ENCODE results near the gene ABHD17A.

Gene ABHD17A

GRCh38 chr19:1885398-1886119 lies at the start of gene ABHD17A:
TSS of gene ABHD17A (minus strand) at chr19:1885496. CDS start at chr19:1881566, 3,930 bp downstream.
- peak; percentile 79 for DNase-seq (ENCODE audit: low spot score)

GRCh38 chr19:1933942-1934341 lies 48.6 kb upstream of the ABHD17A start:
- DNase-seq (ENCODE audit: low spot score), result no peak

- no peak for DNase-seq (ENCODE audit: low spot score)
These were observed 47.9 kb upstream of the ABHD17A start for GRCh38 chr19:1933244-1933643.

- no peak for DNase-seq (ENCODE audit: low spot score)
These were observed 47.1 kb upstream of the ABHD17A start for GRCh38 chr19:1932395-1932794.

- no peak for DNase-seq (ENCODE audit: low spot score)
These were observed 46.1 kb upstream of the ABHD17A start for GRCh38 chr19:1931445-1931844.

GRCh38 chr19:1929021-1929742 lies 43.9 kb upstream of the ABHD17A start:
- peak; percentile 57 for DNase-seq (ENCODE audit: low spot score)

GRCh38 chr19:1925544-1925943 lies 40.2 kb upstream of the ABHD17A start:
- no peak for DNase-seq (ENCODE audit: low spot score)

GRCh38 chr19:1924320-1924961 lies 39.1 kb upstream of the ABHD17A start:
- DNase-seq (ENCODE audit: low spot score), result no peak

- no peak for DNase-seq (ENCODE audit: low spot score)
These were observed 38.0 kb upstream of the ABHD17A start for GRCh38 chr19:1923319-1923718.

GRCh38 chr19:1922803-1923202 lies 37.5 kb upstream of the ABHD17A start:
- DNase-seq (ENCODE audit: low spot score), result no peak

GRCh38 chr19:1921825-1922224 lies 36.5 kb upstream of the ABHD17A start:
- no peak for DNase-seq (ENCODE audit: low spot score)

GRCh38 chr19:1921326-1921725 lies 36.0 kb upstream of the ABHD17A start:
- no peak for DNase-seq (ENCODE audit: low spot score)

- no peak for DNase-seq (ENCODE audit: low spot score)
These were observed 35.3 kb upstream of the ABHD17A start for GRCh38 chr19:1920644-1921043.

- no peak for DNase-seq (ENCODE audit: low spot score)
These were observed 33.7 kb upstream of the ABHD17A start for GRCh38 chr19:1918975-1919374.

GRCh38 chr19:1917926-1918325 lies 32.6 kb upstream of the ABHD17A start:
- DNase-seq (ENCODE audit: low spot score), result no peak

GRCh38 chr19:1917146-1917545 lies 31.9 kb upstream of the ABHD17A start:
- DNase-seq (ENCODE audit: low spot score), result no peak

GRCh38 chr19:1914826-1915341 lies 29.6 kb upstream of the ABHD17A start:
- no peak for DNase-seq (ENCODE audit: low spot score)

- no peak for DNase-seq (ENCODE audit: low spot score)
These were observed 28.7 kb upstream of the ABHD17A start for GRCh38 chr19:1913781-1914577.

GRCh38 chr19:1912760-1913505 lies 27.6 kb upstream of the ABHD17A start:
- no peak for DNase-seq (ENCODE audit: low spot score)

GRCh38 chr19:1911995-1912394 lies 26.7 kb upstream of the ABHD17A start:
- no peak for DNase-seq (ENCODE audit: low spot score)

GRCh38 chr19:1911098-1911497 lies 25.8 kb upstream of the ABHD17A start:
- DNase-seq (ENCODE audit: low spot score), result no peak

Measured in SW480 (cell line).